Mesenchymal stem cell (in vitro differentiated cells and primary cell): ENCODE results near the gene CLSTN1.

Source experiments
- DNase-seq: peaks from one replicate; pipeline ENCODE4 v3.0.0-alpha.2; 2013
- H2AFZ ChIP-seq: one replicate; pipeline ENCODE4 v1.6.1; 2013; ENCODE audit warnings: low read depth, mild to moderate bottlenecking, control low read depth, inconsistent platforms, low read length, moderate library complexity
- H2AK5ac ChIP-seq: 2 replicates; pipeline ENCODE4 v1.6.1; 2013; ENCODE audit warnings: low read length, moderate library complexity, mild to moderate bottlenecking, inconsistent platforms; ENCODE audit not compliant: severe bottlenecking
- H2BK120ac ChIP-seq: one replicate; pipeline ENCODE4 v1.6.1; 2013; ENCODE audit warnings: low read depth, mild to moderate bottlenecking, inconsistent platforms, low read length, moderate library complexity
- H2BK12ac ChIP-seq, 2 experiments: one replicate each; pipeline ENCODE4 v1.6.1; 2013; ENCODE audit warnings: inconsistent platforms in 2 of 2, low read length in 2 of 2, mild to moderate bottlenecking in 2 of 2, moderate library complexity in 2 of 2, control low read depth in 1 of 2
- H2BK15ac ChIP-seq: one replicate; pipeline ENCODE4 v1.6.1; 2013; ENCODE audit warnings: mild to moderate bottlenecking, low read depth, inconsistent platforms; ENCODE audit not compliant: poor library complexity, severe bottlenecking
- H2BK5ac ChIP-seq: 2 replicates; pipeline ENCODE4 v1.6.1; 2013; ENCODE audit warnings: low read depth, mild to moderate bottlenecking, low read length, control low read depth, inconsistent platforms; ENCODE audit not compliant: poor library complexity, severe bottlenecking
- H3K14ac ChIP-seq, 2 experiments: one replicate each; pipeline ENCODE4 v1.6.1; 2013; ENCODE audit warnings: inconsistent platforms in 2 of 2, low read length in 2 of 2, control low read depth in 1 of 2, mild to moderate bottlenecking in 1 of 2, moderate library complexity in 1 of 2
- H3K18ac ChIP-seq, 2 experiments: one replicate each; pipeline ENCODE4 v1.6.1; 2013; ENCODE audit warnings: inconsistent platforms in 2 of 2, low read length in 2 of 2, control low read depth in 1 of 2, low read depth in 1 of 2, mild to moderate bottlenecking in 1 of 2
- H3K23ac ChIP-seq, 2 experiments: one replicate each; pipeline ENCODE4 v1.6.1; 2013; ENCODE audit warnings: inconsistent platforms in 2 of 2, low read length in 2 of 2, mild to moderate bottlenecking in 2 of 2, moderate library complexity in 2 of 2, control low read depth in 1 of 2
- H3K27ac ChIP-seq: 2 replicates; pipeline ENCODE4 v1.5.1; 2013; ENCODE audit warnings: mild to moderate bottlenecking, moderate library complexity, low read length, control low read depth, inconsistent platforms; ENCODE audit not compliant: poor library complexity, severe bottlenecking
- H3K27me3 ChIP-seq, 2 experiments: 2 replicates each; pipeline versions ENCODE4 v1.6.1 to v1.7.0; 2013; ENCODE audit warnings: low read length in 2 of 2, mild to moderate bottlenecking in 2 of 2, moderate library complexity in 2 of 2, control low read depth in 1 of 2, inconsistent platforms in 1 of 2; ENCODE audit not compliant: control insufficient read depth in 1 of 2, insufficient read depth in 1 of 2
- H3K36me3 ChIP-seq, 2 experiments: 2 replicates each; pipeline versions ENCODE4 v1.6.1 to v1.7.0; 2013; ENCODE audit warnings: low read length in 2 of 2, control low read depth in 1 of 2, inconsistent platforms in 1 of 2, low read depth in 1 of 2, mild to moderate bottlenecking in 1 of 2; ENCODE audit not compliant: insufficient read depth in 2 of 2, control insufficient read depth in 1 of 2
- H3K4ac ChIP-seq, 2 experiments: one replicate each; pipeline ENCODE4 v1.6.1; 2013; ENCODE audit warnings: inconsistent platforms in 2 of 2, low read length in 2 of 2, mild to moderate bottlenecking in 2 of 2, moderate library complexity in 2 of 2, control low read depth in 1 of 2, low read depth in 1 of 2
- H3K4me1 ChIP-seq: 2 replicates; pipeline ENCODE4 v1.6.1; 2013; ENCODE audit warnings: low read depth, low read length, control low read depth; ENCODE audit not compliant: control insufficient read depth, insufficient read depth
- H3K4me2 ChIP-seq: 2 replicates; pipeline ENCODE4 v1.6.1; 2013; ENCODE audit warnings: low read length, mild to moderate bottlenecking, inconsistent platforms; ENCODE audit not compliant: poor library complexity, severe bottlenecking
- H3K4me3 ChIP-seq, 2 experiments: 2 replicates each; pipeline versions ENCODE4 v1.5.1 to v1.7.0; 2013; ENCODE audit warnings: low read length in 2 of 2, mild to moderate bottlenecking in 2 of 2, control low read depth in 1 of 2, low read depth in 1 of 2; ENCODE audit not compliant: insufficient read depth in 1 of 2
- H3K79me1 ChIP-seq: replicated peaks from 2 replicates; pipeline ENCODE4 v1.6.1; 2013; ENCODE audit warnings: mild to moderate bottlenecking, control low read depth, low read length, inconsistent platforms; ENCODE audit not compliant: poor library complexity, severe bottlenecking
- H3K9ac ChIP-seq: 2 replicates; pipeline ENCODE4 v1.7.0; 2013; ENCODE audit warnings: mild to moderate bottlenecking, low read length, moderate library complexity
- H3K9me3 ChIP-seq: 2 replicates; pipeline ENCODE4 v1.7.0; 2013; ENCODE audit warnings: mild to moderate bottlenecking, low read length; ENCODE audit not compliant: control insufficient read depth
- H4K8ac ChIP-seq: one replicate; pipeline ENCODE4 v1.6.1; 2013; ENCODE audit warnings: inconsistent platforms, mild to moderate bottlenecking, low read length, moderate library complexity
- H4K91ac ChIP-seq: one replicate; pipeline ENCODE4 v1.6.1; 2013; ENCODE audit warnings: mild to moderate bottlenecking, low read length, inconsistent platforms
- WGBS: methylation state at CpG from one replicate; pipeline ENCODE4 v1.1.7; 2013; ENCODE audit warnings: mixed read lengths; 5-methylcytosine and 5-hydroxymethylcytosine counted together

CLSTN1 gene

GRCh38 chr1:9868244-9868590, 44.5 kb upstream of the CLSTN1 start:
- Histone ChIP-seq H2BK12ac (no peak overlapping the region), H3K4me2 (no peak overlapping the region), H3K4me3 (peak overlapping the region in 1 of 2 experiments; percentile 3), H2BK15ac (no peak overlapping the region), H3K4ac (no peak overlapping the region), H3K27ac (no peak overlapping the region), H2AFZ (no peak overlapping the region), H3K79me1 (peaks cover 8% of the 10 kb centered on the region), H3K14ac (no peak overlapping the region), H3K27me3 (no peaks in the 10 kb centered on the region), H3K9me3 (no peaks in the 10 kb centered on the region), H4K8ac (no peak overlapping the region), H2BK120ac (no peak overlapping the region), H3K23ac (no peak overlapping the region), H3K36me3 (peaks cover 32 to 49% of the 10 kb centered on the region in 2 experiments), H3K9ac (no peak overlapping the region), H2BK5ac (no peak overlapping the region), H3K18ac (no peak overlapping the region), H2AK5ac (no peak overlapping the region), H3K4me1 (peaks cover 32% of the 10 kb centered on the region), H4K91ac (no peak overlapping the region)
- DNase-seq, result no peak
- WGBS, result 46% methylated on average over 2 of the region's 3 CpGs

GRCh38 chr1:9867408-9868243, 43.9 kb upstream of the CLSTN1 start:
- 38% methylated on average over 13 of the region's 15 CpGs for WGBS
- peak overlapping the region in 1 of 2 experiments; percentile 3 for H3K4me3 ChIP-seq
- peak overlapping the region; percentile 27 for H2AK5ac ChIP-seq
- H2BK5ac ChIP-seq, result no peak overlapping the region
- no peak overlapping the region for H3K4me2 ChIP-seq
- peak; percentile 65 for DNase-seq
- no peak overlapping the region for H2AFZ ChIP-seq
- peaks cover 32 to 49% of the 10 kb centered on the region in 2 experiments for H3K36me3 ChIP-seq
- no peak overlapping the region for H3K27ac ChIP-seq
- H3K9me3 ChIP-seq, result no peaks in the 10 kb centered on the region
- no peaks in the 10 kb centered on the region for H3K27me3 ChIP-seq
- no peak overlapping the region for H3K14ac ChIP-seq
- H4K8ac ChIP-seq, result no peak overlapping the region
- no peak overlapping the region for H3K9ac ChIP-seq
- peaks cover 8% of the 10 kb centered on the region for H3K79me1 ChIP-seq
- no peak overlapping the region for H2BK120ac ChIP-seq
- no peak overlapping the region for H3K18ac ChIP-seq
- H4K91ac ChIP-seq, result no peak overlapping the region
- no peak overlapping the region for H2BK15ac ChIP-seq
- peaks cover 29% of the 10 kb centered on the region for H3K4me1 ChIP-seq
- no peak overlapping the region for H3K23ac ChIP-seq
- no peak overlapping the region for H3K4ac ChIP-seq
- H2BK12ac ChIP-seq, result no peak overlapping the region

- 91% methylated on average over 6 of the region's 6 CpGs for whole genome bisulfite sequencing
- no peaks in the 10 kb centered on the region for H3K9me3 ChIP-seq
- no peak overlapping the region for H3K4me2 ChIP-seq
- H3K4me3 ChIP-seq, result no peak overlapping the region
- H3K23ac ChIP-seq, result no peak overlapping the region
- H3K4ac ChIP-seq, result no peak overlapping the region
- H2AFZ ChIP-seq, result no peak overlapping the region
- no peak overlapping the region for H3K18ac ChIP-seq
- H2AK5ac ChIP-seq, result peak overlapping the region; percentile 95
- H3K79me1 ChIP-seq, result peaks cover 7% of the 10 kb centered on the region
- no peak overlapping the region for H2BK15ac ChIP-seq
- no peak for DNase-seq
- H2BK5ac ChIP-seq, result no peak overlapping the region
- H3K4me1 ChIP-seq, result peaks cover 30% of the 10 kb centered on the region
- H3K27me3 ChIP-seq, result no peaks in the 10 kb centered on the region
- H3K14ac ChIP-seq, result peak overlapping the region in 1 of 2 experiments; percentile 58
- H3K36me3 ChIP-seq, result peaks cover 32 to 48% of the 10 kb centered on the region in 2 experiments
- no peak overlapping the region for H3K27ac ChIP-seq
- no peak overlapping the region for H4K91ac ChIP-seq
- H4K8ac ChIP-seq, result no peak overlapping the region
- H2BK120ac ChIP-seq, result no peak overlapping the region
- no peak overlapping the region for H3K9ac ChIP-seq
- peak overlapping the region in 1 of 2 experiments; percentile 24 for H2BK12ac ChIP-seq
Measured at GRCh38 chr1:9866836-9867235, 43.1 kb upstream of the CLSTN1 start.

GRCh38 chr1:9865724-9866123, 42.0 kb upstream of the CLSTN1 start:
- Histone ChIP-seq H3K4me2 (no peak overlapping the region), H2BK15ac (no peak overlapping the region), H3K4me3 (no peak overlapping the region), H2AK5ac (peak overlapping the region; percentile 83), H3K36me3 (peaks cover 30 to 37% of the 10 kb centered on the region in 2 experiments), H2BK120ac (no peak overlapping the region), H3K14ac (peak overlapping the region in 1 of 2 experiments; percentile 57), H3K27me3 (no peaks in the 10 kb centered on the region), H3K27ac (peak overlapping the region; percentile 83), H3K4ac (no peak overlapping the region), H3K4me1 (peaks cover 30% of the 10 kb centered on the region), H3K9me3 (no peaks in the 10 kb centered on the region), H2BK12ac (peak overlapping the region in 1 of 2 experiments; percentile 57), H2AFZ (no peak overlapping the region), H3K9ac (no peak overlapping the region), H3K23ac (no peak overlapping the region), H3K18ac (peak overlapping the region in 1 of 2 experiments; percentile 50), H3K79me1 (peaks cover 10% of the 10 kb centered on the region), H2BK5ac (no peak overlapping the region), H4K8ac (no peak overlapping the region), H4K91ac (peak overlapping the region; percentile 58)
- DNase-seq, result no peak
- WGBS, result 58% methylated on average over 2 of the region's 2 CpGs
